HEK293 (cell line): ENCODE results near the gene NAT10.

Experiments used
- CTCF ChIP-seq: fragments of 450-650 bp; formaldehyde crosslinking; IDR thresholded peaks from 2 replicates; pipeline ENCODE4 v1.5.1; 2016; ENCODE audit warnings: missing biosample characterization, missing genetic modification characterization
- KLF8 ChIP-seq: fragments of 450-650 bp; formaldehyde crosslinking; IDR thresholded peaks from 2 replicates; pipeline ENCODE4 v1.5.1; 2016; ENCODE audit warnings: missing biosample characterization, missing genetic modification characterization
- MZF1 ChIP-seq: fragments of 450-650 bp; formaldehyde crosslinking; IDR thresholded peaks from 2 replicates; pipeline ENCODE4 v1.5.1; 2017; ENCODE audit warnings: missing biosample characterization, missing genetic modification characterization, borderline replicate concordance
- ZBTB21 ChIP-seq: fragments of 450-650 bp; formaldehyde crosslinking; IDR thresholded peaks from 2 replicates; pipeline ENCODE4 v1.5.1; 2017; ENCODE audit warnings: missing biosample characterization, missing genetic modification characterization
- ZBTB48 ChIP-seq: fragments of 450-650 bp; formaldehyde crosslinking; IDR thresholded peaks from 2 replicates; pipeline ENCODE4 v1.5.1; 2016; ENCODE audit warnings: missing biosample characterization, missing genetic modification characterization
- ZBTB49 ChIP-seq: fragments of 450-650 bp; formaldehyde crosslinking; IDR thresholded peaks from 2 replicates; pipeline ENCODE4 v1.5.1; 2016; ENCODE audit warnings: missing biosample characterization, missing genetic modification characterization, low read depth
- ZNF280C ChIP-seq: fragments of 450-650 bp; formaldehyde crosslinking; IDR thresholded peaks from 2 replicates; pipeline ENCODE4 v1.5.1; 2016; ENCODE audit warnings: missing biosample characterization, missing genetic modification characterization
- ZNF416 ChIP-seq: fragments of 450-650 bp; formaldehyde crosslinking; IDR thresholded peaks from 2 replicates; pipeline ENCODE4 v1.5.1; 2016; ENCODE audit warnings: missing biosample characterization, missing genetic modification characterization
- ZNF549 ChIP-seq: fragments of 450-650 bp; IDR thresholded peaks from 2 replicates; pipeline ENCODE4 v1.5.1; 2018; ENCODE audit warnings: missing biosample characterization, missing genetic modification characterization, mild to moderate bottlenecking, inconsistent platforms, moderate library complexity
- ZNF610 ChIP-seq: fragments of 450-650 bp; formaldehyde crosslinking; IDR thresholded peaks from 2 replicates; pipeline ENCODE4 v1.5.1; 2016; ENCODE audit warnings: missing biosample characterization, missing genetic modification characterization, borderline replicate concordance
- ZNF777 ChIP-seq: fragments of 450-650 bp; formaldehyde crosslinking; IDR thresholded peaks from 2 replicates; pipeline ENCODE4 v1.5.1; 2017; ENCODE audit warnings: missing biosample characterization, missing genetic modification characterization, borderline replicate concordance

GRCh38 chr11:34185926-34186841, 80.8 kb downstream of the NAT10 start:
- TF ChIP-seq KLF8 (tag by site-specific recombination) (no peak), ZNF549 (tag by site-specific recombination) (no peak), CTCF (no peak), ZNF777 (no peak), ZNF280C (no peak), ZNF416 (tag by site-specific recombination) (no peak), ZBTB49 (tag by site-specific recombination) (no peak), ZNF610 (no peak), ZBTB48 (tag by site-specific recombination) (no peak), MZF1 (tag by site-specific recombination) (no peak), ZBTB21 (tag by site-specific recombination) (no peak)
